CD14-positive monocyte (primary cell): Measurements from ENCODE around the gene ASCC3. TPM values are rescaled to one million over a fixed set of nuclear protein-coding genes. Genes with fewer than 3 reads are reported as not detected.

Experiments used
- DNase-seq, 3 donors: peaks; one replicate each; pipeline ENCODE4 v3.0.0-alpha.2; 2011 to 2022
- H2AFZ ChIP-seq: 2 replicates; pipeline ENCODE4 v1.6.0; 2012; ENCODE audit warnings: mild to moderate bottlenecking, low read depth, low read length, inconsistent platforms; ENCODE audit not compliant: insufficient read depth, poor library complexity, severe bottlenecking
- H3K27ac ChIP-seq, 2 donors: 1 replicate in 1 of 2; 2 replicates in 1 of 2; pipeline ENCODE4 v1.5.1; 2012 to 2013; ENCODE audit warnings: low read length in 2 of 2, control low read depth in 1 of 2, inconsistent platforms in 1 of 2, low read depth in 1 of 2, mild to moderate bottlenecking in 1 of 2
- H3K27me3 ChIP-seq, 2 donors: one replicate each; pipeline versions ENCODE4 v1.6.0 to v1.6.1; 2011 to 2013; ENCODE audit warnings: low read length in 2 of 2; ENCODE audit not compliant: control insufficient read depth in 2 of 2, insufficient read depth in 2 of 2
- H3K36me3 ChIP-seq, 2 donors: replicated peaks in 1 of 2; 1 replicate in 1 of 2; 2 replicates in 1 of 2; pipeline versions ENCODE4 v1.5.1 to v1.6.1; 2012 to 2013; ENCODE audit warnings: low read length in 2 of 2, control low read depth in 1 of 2, inconsistent platforms in 1 of 2, mild to moderate bottlenecking in 1 of 2; ENCODE audit not compliant: insufficient read depth in 2 of 2, control insufficient read depth in 1 of 2
- H3K4me1 ChIP-seq, 2 donors: 1 replicate in 1 of 2; 2 replicates in 1 of 2; pipeline versions ENCODE4 v1.5.1 to v1.6.1; 2012 to 2013; ENCODE audit warnings: low read length in 2 of 2, control low read depth in 1 of 2, inconsistent platforms in 1 of 2, mild to moderate bottlenecking in 1 of 2, moderate library complexity in 1 of 2; ENCODE audit not compliant: insufficient read depth in 2 of 2, control insufficient read depth in 1 of 2
- H3K4me2 ChIP-seq: replicated peaks from 2 replicates; pipeline ENCODE3; 2012; ENCODE audit warnings: low read length, moderate library complexity, mild to moderate bottlenecking; ENCODE audit not compliant: poor library complexity, severe bottlenecking; ENCODE audit errors: extremely low read depth
- H3K4me3 ChIP-seq, 3 experiments: fragments of 200-600 bp in 1 of 3; sonication (generic) in 1 of 3; replicated peaks in 1 of 3; 1 replicate in 2 of 3; 2 replicates in 1 of 3; pipeline ENCODE4 v1.5.1; 2011 to 2013; ENCODE audit warnings: low read length in 3 of 3, mild to moderate bottlenecking in 3 of 3, control low read depth in 2 of 3, low read depth in 2 of 3, inconsistent platforms in 1 of 3, moderate library complexity in 1 of 3
- H3K79me2 ChIP-seq: 2 replicates; pipeline ENCODE4 v1.6.0; 2012; ENCODE audit warnings: mild to moderate bottlenecking, control low read depth, inconsistent platforms, low read length, moderate library complexity; ENCODE audit not compliant: insufficient read depth
- H3K9ac ChIP-seq: 2 replicates; pipeline ENCODE4 v1.6.0; 2017; ENCODE audit warnings: low read length, mild to moderate bottlenecking; ENCODE audit not compliant: insufficient read depth, poor library complexity, severe bottlenecking
- H3K9me3 ChIP-seq, 2 donors: replicated peaks in 1 of 2; 1 replicate in 1 of 2; 2 replicates in 1 of 2; pipeline versions ENCODE4 v1.5.1 to v1.6.1; 2012 to 2013; ENCODE audit warnings: low read length in 2 of 2, control low read depth in 1 of 2; ENCODE audit not compliant: control insufficient read depth in 1 of 2, insufficient read depth in 1 of 2
- H4K20me1 ChIP-seq: 2 replicates; pipeline ENCODE4 v1.6.0; 2012; ENCODE audit warnings: mild to moderate bottlenecking, low read length, control low read depth, moderate library complexity; ENCODE audit not compliant: insufficient read depth
- H3K27ac Mint-ChIP-seq, 7 donors: one replicate each; pipeline ENCODE4 v1.8.0; 2020; ENCODE audit warnings: mild to moderate bottlenecking in 7 of 7, mixed read lengths in 7 of 7, moderate library complexity in 6 of 7, inconsistent platforms in 2 of 7
- H3K27me3 Mint-ChIP-seq, 3 donors: one replicate each; pipeline ENCODE4 v1.8.0; 2021 to 2022; ENCODE audit warnings: low read depth in 3 of 3, mild to moderate bottlenecking in 3 of 3, mixed read lengths in 3 of 3, moderate library complexity in 3 of 3, inconsistent platforms in 1 of 3
- H3K36me3 Mint-ChIP-seq, 2 donors: one replicate each; pipeline ENCODE4 v1.8.0; 2020; ENCODE audit warnings: mixed read lengths in 2 of 2, inconsistent platforms in 1 of 2, mild to moderate bottlenecking in 1 of 2
- H3K4me1 Mint-ChIP-seq: one replicate; pipeline ENCODE4 v1.8.0; 2020; ENCODE audit warnings: mild to moderate bottlenecking, mixed read lengths
- H3K4me3 Mint-ChIP-seq, 2 donors: one replicate each; pipeline ENCODE4 v1.8.0; 2020; ENCODE audit warnings: mild to moderate bottlenecking in 2 of 2, mixed read lengths in 2 of 2, moderate library complexity in 1 of 2
- H3K9me3 Mint-ChIP-seq, 7 donors: one replicate each; pipeline ENCODE4 v1.8.0; 2020 to 2022; ENCODE audit warnings: mixed read lengths in 7 of 7, mild to moderate bottlenecking in 6 of 7, moderate library complexity in 6 of 7, inconsistent platforms in 2 of 7
- WGBS: methylation state at CpG from one replicate; pipeline ENCODE4 v1.1.5; 2013; ENCODE audit warnings: missing lambda C conversion rate; ENCODE audit not compliant: insufficient coverage; 5-methylcytosine and 5-hydroxymethylcytosine counted together
- intact Hi-C, 2 donors: fragments of 100-400 bp; cut with micrococcal nuclease; formaldehyde crosslinking; loops; one replicate each; pipeline versions ENCODE4 v1.15.0 to v1.15.1; 2023
- polyA plus RNA-seq, 3 donors: library from polyadenylated mRNA; depleted of rRNA in 1 of 3; unstranded in 2 of 3; stranded (reverse) in 1 of 3; fragments of 300-500 nt in 2 of 3; fragments of >200 nt in 1 of 3; fragmentation: Illumina TruSeq in 2 of 3; gene quantifications; 1 replicate in 2 of 3; 2 replicates in 1 of 3; pipeline ENCODE4 v1.2.3, GENCODE V29; 2012 to 2021
- TF ChIP-seq, protein P1 (sequence below): fragments of 200-600 bp; IDR thresholded peaks from one replicate; pipeline ENCODE4 v1.8.0; 2022; ENCODE audit warnings: antibody characterized with exemption, mild to moderate bottlenecking

The ASCC3 gene
- polyA plus RNA-seq, 3 donors: 6.4 to 12.9 (median 10.6) TPM

DNA sequence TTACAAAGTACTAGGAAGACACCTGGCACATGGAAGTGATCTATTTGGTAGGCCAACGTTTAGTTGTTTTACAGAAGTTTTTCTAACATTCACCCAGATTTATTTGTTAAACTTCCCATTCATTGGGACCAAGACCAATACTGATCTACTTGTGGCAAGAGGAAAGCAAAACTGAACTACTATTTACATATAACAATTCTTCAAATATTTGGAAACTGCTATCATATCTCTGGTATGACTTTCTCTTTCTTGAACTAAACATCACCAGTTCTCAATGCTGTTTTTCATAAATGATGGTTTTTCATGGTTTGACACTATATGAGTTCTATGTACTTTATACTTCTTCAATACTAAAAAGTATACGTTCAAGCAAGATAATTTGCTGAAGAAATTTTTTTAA is 189.2 kb downstream of the ASCC3 start:
- Mint-ChIP-seq H3K27me3 (no peaks in the 10 kb centered on the region), H3K9me3 (no peaks in the 10 kb centered on the region), H3K27ac (no peak overlapping the region), H3K4me3 (no peak overlapping the region), H3K36me3 (peaks cover 0 to 2% of the 10 kb centered on the region in 2 donors), H3K4me1 (no peaks in the 10 kb centered on the region)
- Histone ChIP-seq H3K9ac (no peak overlapping the region), H3K9me3 (no peaks in the 10 kb centered on the region), H3K4me3 (no peak overlapping the region), H3K4me2 (no peak overlapping the region), H4K20me1 (no peaks in the 10 kb centered on the region), H3K27me3 (no peaks in the 10 kb centered on the region), H3K4me1 (no peaks in the 10 kb centered on the region), H3K36me3 (no peaks in the 10 kb centered on the region), H3K79me2 (no peaks in the 10 kb centered on the region), H3K27ac (no peak overlapping the region), H2AFZ (no peak overlapping the region)
- no CpG with 5 or more reads among the region's 2 CpGs for WGBS
- DNase-seq: no peak
- intact Hi-C loops: no loop called here
- TF ChIP-seq, protein P1, sequence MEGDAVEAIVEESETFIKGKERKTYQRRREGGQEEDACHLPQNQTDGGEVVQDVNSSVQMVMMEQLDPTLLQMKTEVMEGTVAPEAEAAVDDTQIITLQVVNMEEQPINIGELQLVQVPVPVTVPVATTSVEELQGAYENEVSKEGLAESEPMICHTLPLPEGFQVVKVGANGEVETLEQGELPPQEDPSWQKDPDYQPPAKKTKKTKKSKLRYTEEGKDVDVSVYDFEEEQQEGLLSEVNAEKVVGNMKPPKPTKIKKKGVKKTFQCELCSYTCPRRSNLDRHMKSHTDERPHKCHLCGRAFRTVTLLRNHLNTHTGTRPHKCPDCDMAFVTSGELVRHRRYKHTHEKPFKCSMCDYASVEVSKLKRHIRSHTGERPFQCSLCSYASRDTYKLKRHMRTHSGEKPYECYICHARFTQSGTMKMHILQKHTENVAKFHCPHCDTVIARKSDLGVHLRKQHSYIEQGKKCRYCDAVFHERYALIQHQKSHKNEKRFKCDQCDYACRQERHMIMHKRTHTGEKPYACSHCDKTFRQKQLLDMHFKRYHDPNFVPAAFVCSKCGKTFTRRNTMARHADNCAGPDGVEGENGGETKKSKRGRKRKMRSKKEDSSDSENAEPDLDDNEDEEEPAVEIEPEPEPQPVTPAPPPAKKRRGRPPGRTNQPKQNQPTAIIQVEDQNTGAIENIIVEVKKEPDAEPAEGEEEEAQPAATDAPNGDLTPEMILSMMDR: no peak

GRCh38 chr6:100686216-100686615 is 194.9 kb downstream of the ASCC3 start:
- Mint-ChIP-seq H3K36me3 (peaks cover 0 to 4% of the 10 kb centered on the region in 2 donors), H3K27me3 (no peaks in the 10 kb centered on the region), H3K4me3 (no peak overlapping the region), H3K4me1 (no peaks in the 10 kb centered on the region), H3K9me3 (peaks cover 0 to 2% (median 0%) of the 10 kb centered on the region in 7 donors), H3K27ac (no peak overlapping the region)
- no peaks in the 10 kb centered on the region for H3K4me1 ChIP-seq
- no peak overlapping the region for H3K27ac ChIP-seq
- H3K4me3 ChIP-seq: no peak overlapping the region
- no peak overlapping the region for H3K9ac ChIP-seq
- no peaks in the 10 kb centered on the region for H3K27me3 ChIP-seq
- H2AFZ ChIP-seq: no peak overlapping the region
- no peaks in the 10 kb centered on the region for H4K20me1 ChIP-seq
- H3K36me3 ChIP-seq: no peaks in the 10 kb centered on the region
- intact Hi-C loops: no loop called here
- no peaks in the 10 kb centered on the region for H3K79me2 ChIP-seq
- no peak for DNase-seq
- TF ChIP-seq, protein P1: no peak
- no peaks in the 10 kb centered on the region for H3K9me3 ChIP-seq
- H3K4me2 ChIP-seq: no peak overlapping the region
